Activated CD8-positive, alpha-beta T cell treated with anti-CD3 and anti-CD28 coated beads for 36 hours (primary cell): ENCODE results near the gene RHOH. TPM values are rescaled to one million over a fixed set of nuclear protein-coding genes. Genes with fewer than 3 reads are reported as not detected.
A peak's percentile ranks its signal among the peaks of the same experiment; 100 is the strongest.

Experiments
- ATAC-seq: fragments of 200-7000 bp; cut with Tn5 transposase; one replicate; pipeline ENCODE4 v1.10.0; 2021; ENCODE audit warnings: mild to moderate bottlenecking, moderate library complexity
- CTCF ChIA-PET: fragments of 350-600 bp; sonication (Branson Sonifier 250); formaldehyde crosslinking; loops from one replicate; lab custom pipeline; 2021; ENCODE audit warnings: antibody characterized with exemption; lab: Charles Lee
- POLR2A ChIA-PET: fragments of 350-600 bp; sonication (Branson Sonifier 250); formaldehyde crosslinking; loops from one replicate; lab custom pipeline; 2021; ENCODE audit warnings: antibody characterized with exemption; lab: Charles Lee
- DNase-seq: peaks from one replicate; pipeline ENCODE4 v3.0.0-alpha.2; 2020
- H3K27ac Mint-ChIP-seq: one replicate; pipeline ENCODE4 v1.8.0; 2021; ENCODE audit warnings: mild to moderate bottlenecking, mixed read lengths
- H3K27me3 Mint-ChIP-seq: one replicate; pipeline ENCODE4 v1.8.0; 2021; ENCODE audit warnings: mixed read lengths
- H3K36me3 Mint-ChIP-seq: one replicate; pipeline ENCODE4 v1.8.0; 2021; ENCODE audit warnings: low read depth, mixed read lengths
- H3K4me1 Mint-ChIP-seq: one replicate; pipeline ENCODE4 v1.8.0; 2021; ENCODE audit warnings: low read depth, mixed read lengths
- H3K4me3 Mint-ChIP-seq: one replicate; pipeline ENCODE4 v1.8.0; 2021; ENCODE audit warnings: mild to moderate bottlenecking, moderate library complexity, mixed read lengths
- H3K9me3 Mint-ChIP-seq: one replicate; pipeline ENCODE4 v1.8.0; 2021; ENCODE audit warnings: mixed read lengths
- intact Hi-C: fragments of 100-400 bp; cut with micrococcal nuclease; formaldehyde crosslinking; loops from one replicate; pipeline ENCODE4 v1.10.0; 2022
- total RNA-seq, 2 experiments: library from RNA; stranded (reverse); gene quantifications; one replicate each; pipeline ENCODE4 v1.2.3, GENCODE V29; 2021
- TF ChIP-seq, protein P1 (sequence below): fragments of 200-600 bp; IDR thresholded peaks from one replicate; pipeline ENCODE4 v1.8.0; 2022; ENCODE audit warnings: antibody characterized with exemption, mild to moderate bottlenecking

The RHOH gene
- total RNA-seq, 2 experiments from 2014 or later, result 121 to 126 TPM

- Mint-ChIP-seq H3K4me1 (peaks cover 81% of the 10 kb centered on the region), H3K27me3 (no peaks in the 10 kb centered on the region), H3K36me3 (peaks cover 87% of the 10 kb centered on the region), H3K4me3 (peak overlapping the region; percentile 77), H3K9me3 (no peaks in the 10 kb centered on the region), H3K27ac (peak overlapping the region; percentile 90)
- ATAC-seq (peak; percentile 10), DNase-seq (peak; percentile 68)
- intact Hi-C loops, result no loop called here
- CTCF ChIA-PET, result interaction anchor here (1.5 to 3.1 kb wide), 5 partner anchors 15 to 82 kb away, joined by 4 to 18 read pairs (median 8); no protein-coding TSS in a partner anchor
- TF ChIP-seq, protein P1, sequence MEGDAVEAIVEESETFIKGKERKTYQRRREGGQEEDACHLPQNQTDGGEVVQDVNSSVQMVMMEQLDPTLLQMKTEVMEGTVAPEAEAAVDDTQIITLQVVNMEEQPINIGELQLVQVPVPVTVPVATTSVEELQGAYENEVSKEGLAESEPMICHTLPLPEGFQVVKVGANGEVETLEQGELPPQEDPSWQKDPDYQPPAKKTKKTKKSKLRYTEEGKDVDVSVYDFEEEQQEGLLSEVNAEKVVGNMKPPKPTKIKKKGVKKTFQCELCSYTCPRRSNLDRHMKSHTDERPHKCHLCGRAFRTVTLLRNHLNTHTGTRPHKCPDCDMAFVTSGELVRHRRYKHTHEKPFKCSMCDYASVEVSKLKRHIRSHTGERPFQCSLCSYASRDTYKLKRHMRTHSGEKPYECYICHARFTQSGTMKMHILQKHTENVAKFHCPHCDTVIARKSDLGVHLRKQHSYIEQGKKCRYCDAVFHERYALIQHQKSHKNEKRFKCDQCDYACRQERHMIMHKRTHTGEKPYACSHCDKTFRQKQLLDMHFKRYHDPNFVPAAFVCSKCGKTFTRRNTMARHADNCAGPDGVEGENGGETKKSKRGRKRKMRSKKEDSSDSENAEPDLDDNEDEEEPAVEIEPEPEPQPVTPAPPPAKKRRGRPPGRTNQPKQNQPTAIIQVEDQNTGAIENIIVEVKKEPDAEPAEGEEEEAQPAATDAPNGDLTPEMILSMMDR, result no peak
- POLR2A ChIA-PET, result interaction anchor here (0.6 to 19.6 kb wide), 22 partner anchors 8 to 73 kb away, joined by 3 to 295 read pairs (median 6); partner anchors contain the start of gene RHOH
These were observed 46.6 kb downstream of the RHOH start for GRCh38 chr4:40243386-40243948.

GRCh38 chr4:40244606-40245005 is 47.8 kb downstream of the RHOH start:
- Mint-ChIP-seq H3K4me3 (peak overlapping the region; percentile 77), H3K4me1 (peaks cover 83% of the 10 kb centered on the region), H3K9me3 (no peaks in the 10 kb centered on the region), H3K27ac (peak overlapping the region; percentile 95), H3K27me3 (no peaks in the 10 kb centered on the region), H3K36me3 (peaks cover 84% of the 10 kb centered on the region)
- ChIA-PET POLR2A (interaction anchor here (0.9 to 14.1 kb wide), 15 partner anchors 8 to 73 kb away, joined by 3 to 128 read pairs (median 8); no protein-coding TSS in a partner anchor), CTCF (interaction anchor here (0.6 to 3.1 kb wide), 9 partner anchors 13 to 72 kb away, joined by 3 to 18 read pairs (median 6); no protein-coding TSS in a partner anchor)
- intact Hi-C loops, result no loop called here
- ATAC-seq (no peak), DNase-seq (peak; percentile 43)
- TF ChIP-seq, protein P1, result no peak

- peaks cover 79% of the 10 kb centered on the region for H3K4me1 Mint-ChIP-seq
- H3K4me3 Mint-ChIP-seq, result peak overlapping the region; percentile 77
- CTCF ChIA-PET, result interaction anchor here (0.6 to 3.1 kb wide), 10 partner anchors 15 to 71 kb away, joined by 3 to 18 read pairs (median 5); no protein-coding TSS in a partner anchor
- H3K27me3 Mint-ChIP-seq, result no peaks in the 10 kb centered on the region
- DNase-seq (no peak), ATAC-seq (no peak)
- H3K36me3 Mint-ChIP-seq, result peaks cover 76% of the 10 kb centered on the region
- H3K27ac Mint-ChIP-seq, result peak overlapping the region; percentile 95
- no peaks in the 10 kb centered on the region for H3K9me3 Mint-ChIP-seq
- TF ChIP-seq, protein P1, result no peak
- intact Hi-C loops, result no loop called here
- POLR2A ChIA-PET, result interaction anchor here (0.6 to 14.1 kb wide), 20 partner anchors 9 to 72 kb away, joined by 3 to 128 read pairs (median 5); no protein-coding TSS in a partner anchor
These were observed 48.7 kb downstream of the RHOH start for GRCh38 chr4:40245550-40245949.

GRCh38 chr4:40246011-40246900 is 49.4 kb downstream of the RHOH start:
- intact Hi-C loops, result loop anchor here (2.0 kb wide), 1 partner anchor 37 kb away; no protein-coding TSS in a partner anchor
- Mint-ChIP-seq H3K27me3 (no peaks in the 10 kb centered on the region), H3K36me3 (peaks cover 74% of the 10 kb centered on the region), H3K27ac (peak overlapping the region; percentile 95), H3K4me1 (peaks cover 80% of the 10 kb centered on the region), H3K9me3 (no peaks in the 10 kb centered on the region), H3K4me3 (peak overlapping the region; percentile 77)
- POLR2A ChIA-PET, result interaction anchor here (0.6 to 14.1 kb wide), 16 partner anchors 11 to 71 kb away, joined by 3 to 128 read pairs (median 7); no protein-coding TSS in a partner anchor
- TF ChIP-seq, protein P1, result no peak
- peak; percentile 2 for DNase-seq
- ATAC-seq, result no peak
- CTCF ChIA-PET, result interaction anchor here (0.9 to 3.1 kb wide), 8 partner anchors 15 to 71 kb away, joined by 3 to 18 read pairs (median 8); no protein-coding TSS in a partner anchor
